ENCODE measurements around the gene FAM151B. TPM values are rescaled to one million over a fixed set of nuclear protein-coding genes. Genes with fewer than 3 reads are reported as not detected.

FAM151B gene
- total and polyA plus RNA-seq, 2 of the 13 experiments (the other 11 are each of a cell fraction or from before 2014, with no cell fraction given), result 0.61 to 1.0 TPM

- TF ChIP-seq MEIS2 (CRISPR knock-in tag; IDR thresholded peaks at IDR 0.05) (peak; percentile 73; the same call in 1 of the 2 replicates), DNMT1 (CRISPR knock-in tag; IDR thresholded peaks at IDR 0.05) (no peak), ZMYM2 (CRISPR knock-in tag; IDR thresholded peaks at IDR 0.05) (0 out of 2 replicates have a peak, but pooled peaks have one; percentile 56), CREB1 (IDR thresholded peaks at IDR 0.05) (no peak), CREB1 (CRISPR knock-in tag; IDR thresholded peaks at IDR 0.05) (no peak), ZNF143 (CRISPR knock-in tag; IDR thresholded peaks at IDR 0.05) (no peak), ATAD3A (CRISPR knock-in tag; IDR thresholded peaks at IDR 0.05) (no peak), HMG20B (CRISPR knock-in tag; conservative IDR thresholded peaks at IDR 0.05) (no peak), SALL1 (CRISPR knock-in tag; IDR thresholded peaks at IDR 0.05) (peak; percentile 14; the same call in 1 of the 2 replicates), TBP (CRISPR knock-in tag; IDR thresholded peaks at IDR 0.05) (no peak), TEAD3 (CRISPR knock-in tag; optimal IDR thresholded peaks at IDR 0.05; ENCODE audit: borderline replicate concordance) (peak; percentile 13), SOX6 (IDR thresholded peaks at IDR 0.05) (no peak), SOX6 (CRISPR knock-in tag; IDR thresholded peaks at IDR 0.05) (no peak), SAP130 (CRISPR knock-in tag; IDR thresholded peaks at IDR 0.05; ENCODE audit: low read depth) (peak; percentile 31; the same call in 1 of the 2 replicates), NKX3-1 (CRISPR knock-in tag; IDR thresholded peaks at IDR 0.05) (no peak), ZNF331 (CRISPR knock-in tag; IDR thresholded peaks at IDR 0.05) (0 out of 2 replicates have a peak, but pooled peaks have one; percentile 33), ZNF234 (CRISPR knock-in tag; conservative IDR thresholded peaks at IDR 0.05) (no peak), ZBTB38 (CRISPR knock-in tag; IDR thresholded peaks at IDR 0.05) (0 out of 2 replicates have a peak, but pooled peaks have one; percentile 29), HHEX (CRISPR knock-in tag; IDR thresholded peaks at IDR 0.05) (no peak), MTERF4 (CRISPR knock-in tag; IDR thresholded peaks at IDR 0.05) (no peak), HNF4A (CRISPR knock-in tag; IDR thresholded peaks at IDR 0.05) (peak; percentile 51; the same call in 1 of the 2 replicates), RARA (CRISPR knock-in tag; IDR thresholded peaks at IDR 0.05) (no peak), ZMYM3 (CRISPR knock-in tag; IDR thresholded peaks at IDR 0.05) (0 out of 2 replicates have a peak, but pooled peaks have one; percentile 39)
- TF ChIP-seq, protein P1, sequence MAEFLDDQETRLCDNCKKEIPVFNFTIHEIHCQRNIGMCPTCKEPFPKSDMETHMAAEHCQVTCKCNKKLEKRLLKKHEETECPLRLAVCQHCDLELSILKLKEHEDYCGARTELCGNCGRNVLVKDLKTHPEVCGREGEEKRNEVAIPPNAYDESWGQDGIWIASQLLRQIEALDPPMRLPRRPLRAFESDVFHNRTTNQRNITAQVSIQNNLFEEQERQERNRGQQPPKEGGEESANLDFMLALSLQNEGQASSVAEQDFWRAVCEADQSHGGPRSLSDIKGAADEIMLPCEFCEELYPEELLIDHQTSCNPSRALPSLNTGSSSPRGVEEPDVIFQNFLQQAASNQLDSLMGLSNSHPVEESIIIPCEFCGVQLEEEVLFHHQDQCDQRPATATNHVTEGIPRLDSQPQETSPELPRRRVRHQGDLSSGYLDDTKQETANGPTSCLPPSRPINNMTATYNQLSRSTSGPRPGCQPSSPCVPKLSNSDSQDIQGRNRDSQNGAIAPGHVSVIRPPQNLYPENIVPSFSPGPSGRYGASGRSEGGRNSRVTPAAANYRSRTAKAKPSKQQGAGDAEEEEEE (CRISPR knock-in tag; IDR thresholded peaks at IDR 0.05; ENCODE audit: borderline replicate concordance), result no peak
- TF ChIP-seq, protein P2, sequence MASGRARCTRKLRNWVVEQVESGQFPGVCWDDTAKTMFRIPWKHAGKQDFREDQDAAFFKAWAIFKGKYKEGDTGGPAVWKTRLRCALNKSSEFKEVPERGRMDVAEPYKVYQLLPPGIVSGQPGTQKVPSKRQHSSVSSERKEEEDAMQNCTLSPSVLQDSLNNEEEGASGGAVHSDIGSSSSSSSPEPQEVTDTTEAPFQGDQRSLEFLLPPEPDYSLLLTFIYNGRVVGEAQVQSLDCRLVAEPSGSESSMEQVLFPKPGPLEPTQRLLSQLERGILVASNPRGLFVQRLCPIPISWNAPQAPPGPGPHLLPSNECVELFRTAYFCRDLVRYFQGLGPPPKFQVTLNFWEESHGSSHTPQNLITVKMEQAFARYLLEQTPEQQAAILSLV (CRISPR knock-in tag; IDR thresholded peaks at IDR 0.05; ENCODE audit: borderline replicate concordance), result no peak
- TF ChIP-seq, protein P3, sequence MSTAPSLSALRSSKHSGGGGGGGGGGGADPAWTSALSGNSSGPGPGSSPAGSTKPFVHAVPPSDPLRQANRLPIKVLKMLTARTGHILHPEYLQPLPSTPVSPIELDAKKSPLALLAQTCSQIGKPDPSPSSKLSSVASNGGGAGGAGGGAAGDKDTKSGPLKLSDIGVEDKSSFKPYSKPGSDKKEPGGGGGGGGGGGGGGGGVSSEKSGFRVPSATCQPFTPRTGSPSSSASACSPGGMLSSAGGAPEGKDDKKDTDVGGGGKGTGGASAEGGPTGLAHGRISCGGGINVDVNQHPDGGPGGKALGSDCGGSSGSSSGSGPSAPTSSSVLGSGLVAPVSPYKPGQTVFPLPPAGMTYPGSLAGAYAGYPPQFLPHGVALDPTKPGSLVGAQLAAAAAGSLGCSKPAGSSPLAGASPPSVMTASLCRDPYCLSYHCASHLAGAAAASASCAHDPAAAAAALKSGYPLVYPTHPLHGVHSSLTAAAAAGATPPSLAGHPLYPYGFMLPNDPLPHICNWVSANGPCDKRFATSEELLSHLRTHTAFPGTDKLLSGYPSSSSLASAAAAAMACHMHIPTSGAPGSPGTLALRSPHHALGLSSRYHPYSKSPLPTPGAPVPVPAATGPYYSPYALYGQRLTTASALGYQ (CRISPR knock-in tag; IDR thresholded peaks at IDR 0.05), result no peak
These were observed 3.4 kb downstream of the FAM151B start (continued) for GRCh38 chr5:80491296-80491695.

All from HepG2 (cell line).